Esophagus muscularis mucosa (tissue), 4 donors: ENCODE results near the gene GNL2. TPM values are rescaled to one million over a fixed set of nuclear protein-coding genes. Genes with fewer than 3 reads are reported as not detected.
A peak's percentile ranks its signal among the peaks of the same experiment; 100 is the strongest.
"Not testable (repeated sequence)": the region's sequence is repeated elsewhere in the genome, so short reads cannot be mapped to it uniquely, and the experiment has no call there.

Source experiments
- DNase-seq: peaks from one replicate; pipeline ENCODE4 v3.0.0-alpha.2; 2017; ENCODE audit errors: extremely low spot score
- H3K27ac ChIP-seq, 4 donors: fragments of 200-600 bp; sonication (generic); replicated peaks in 1 of 4; 1 replicate in 3 of 4; 2 replicates in 1 of 4; pipeline ENCODE4 v1.5.1; 2016 to 2019; ENCODE audit warnings: mild to moderate bottlenecking in 1 of 4
- H3K27me3 ChIP-seq, 4 donors: fragments of 200-600 bp; sonication (generic); one replicate each; pipeline versions ENCODE4 v1.5.1 to v1.6.0; 2016 to 2019
- H3K36me3 ChIP-seq, 4 donors: fragments of 200-600 bp; sonication (generic); one replicate each; pipeline ENCODE4 v1.5.1; 2016 to 2019
- H3K4me1 ChIP-seq, 4 donors: fragments of 200-600 bp; sonication (generic); one replicate each; pipeline ENCODE4 v1.5.1; 2016 to 2019
- H3K4me3 ChIP-seq, 4 donors: fragments of 200-600 bp; sonication (generic); 1 replicate in 2 of 4; 2 replicates in 2 of 4; pipeline ENCODE4 v1.5.1; 2016 to 2019; ENCODE audit warnings: mild to moderate bottlenecking in 4 of 4, moderate library complexity in 1 of 4
- H3K9me3 ChIP-seq, 4 donors: fragments of 200-600 bp; sonication (generic); 1 replicate in 3 of 4; 2 replicates in 1 of 4; pipeline ENCODE4 v1.5.1; 2016 to 2019
- CTCF ChIP-seq, 3 experiments: fragments of 200-600 bp in 2 of 3; fragments of 450-650 bp in 1 of 3; sonication (generic) in 2 of 3; IDR thresholded peaks; one replicate each; pipeline ENCODE4 v1.5.1; 2017 to 2019; ENCODE audit warnings: antibody characterized with exemption in 3 of 3, mild to moderate bottlenecking in 2 of 3, moderate library complexity in 1 of 3
- EP300 ChIP-seq: sonication (generic); formaldehyde crosslinking; IDR thresholded peaks from one replicate; pipeline ENCODE4 v1.6.1; 2017; ENCODE audit warnings: antibody characterized with exemption
- POLR2A ChIP-seq: fragments of 450-650 bp; IDR thresholded peaks from one replicate; pipeline ENCODE4 v1.6.1; 2017; ENCODE audit warnings: antibody characterized with exemption, moderate library complexity, mild to moderate bottlenecking, low read depth
- POLR2AphosphoS5 ChIP-seq, 2 donors: sonication (generic); formaldehyde crosslinking; IDR thresholded peaks; one replicate each; pipeline ENCODE4 v1.6.1; 2017; ENCODE audit warnings: antibody characterized with exemption in 2 of 2
- WGBS: methylation state at CpG from one replicate; pipeline ENCODE4 v1.1.5; 2018; 5-methylcytosine and 5-hydroxymethylcytosine counted together
- intact Hi-C: fragments of 100-400 bp; cut with DNase I; formaldehyde crosslinking; loops from one replicate; pipeline ENCODE4 v1.15.1; 2023
- total RNA-seq, 4 donors: library from RNA; depleted of rRNA; stranded (reverse); fragments of >200 nt; gene quantifications; one replicate each; pipeline versions ENCODE4 v1.1.0 to v1.2.1, GENCODE V29; 2016

GNL2 gene
- total RNA-seq, 4 donors from 2014 or later, result 25.1 to 36.4 (median 27.0) TPM

- no peak for DNase-seq
- H3K36me3 ChIP-seq, result peaks cover 16 to 71% (median 47%) of the 10 kb centered on the region in 4 donors
These were observed 34.3 kb downstream of the GNL2 start for GRCh38 chr1:37561133-37562132.

GRCh38 chr1:37560401-37561132, 35.2 kb downstream of the GNL2 start:
- no peak for DNase-seq
- intact Hi-C loops, result no loop called here
- WGBS, result 70% methylated on average over 10 of the region's 10 CpGs
- no peak overlapping the region for H3K27ac ChIP-seq
- H3K4me3 ChIP-seq, result no peak overlapping the region
- peaks cover 8 to 26% (median 19%) of the 10 kb centered on the region in 4 donors for H3K4me1 ChIP-seq
- TF ChIP-seq POLR2AphosphoS5 (IDR thresholded peaks at IDR 0.05) (no peak), POLR2A (no peak), EP300 (no peak), CTCF (IDR thresholded peaks at IDR 0.05) (no peak)
- H3K27me3 ChIP-seq, result no peaks in the 10 kb centered on the region
- H3K36me3 ChIP-seq, result peaks cover 9 to 62% (median 38%) of the 10 kb centered on the region in 4 donors
- no peaks in the 10 kb centered on the region for H3K9me3 ChIP-seq

More at GRCh38 chr1:37561133-37562132, 34.3 kb downstream of the GNL2 start:
- no peaks in the 10 kb centered on the region for H3K27me3 ChIP-seq
- TF ChIP-seq CTCF (IDR thresholded peaks at IDR 0.05), result peak; percentile 14 to 40 (median 36)
- no peak for TF ChIP-seq POLR2AphosphoS5 (IDR thresholded peaks at IDR 0.05)
- H3K27ac ChIP-seq, result no peak overlapping the region
- intact Hi-C loops, result no loop called here
- no peaks in the 10 kb centered on the region for H3K9me3 ChIP-seq
- H3K4me3 ChIP-seq, result no peak overlapping the region
- H3K4me1 ChIP-seq, result peaks cover 8 to 19% (median 13%) of the 10 kb centered on the region in 4 donors
- 89% methylated on average over 20 of the region's 21 CpGs for WGBS

- H3K4me3 ChIP-seq, H3K9me3 ChIP-seq, intact Hi-C loops, H3K27me3 ChIP-seq, H3K27ac ChIP-seq, DNase-seq: not testable (repeated sequence)
- Histone ChIP-seq H3K36me3 (peaks cover 4 to 56% (median 32%) of the 10 kb centered on the region in 4 donors), H3K4me1 (peaks cover 8 to 26% (median 19%) of the 10 kb centered on the region in 4 donors)
- 85% methylated on average over 12 of the region's 12 CpGs for WGBS
These were observed 35.8 kb downstream of the GNL2 start for GRCh38 chr1:37559957-37560379.

- 92% methylated on average over 4 of the region's 7 CpGs for WGBS
- H3K27me3 ChIP-seq, result no peaks in the 10 kb centered on the region
These were observed 36.7 kb downstream of the GNL2 start for GRCh38 chr1:37559080-37559479.

More at GRCh38 chr1:37559080-37559479, 36.7 kb downstream of the GNL2 start:
- peaks cover 8 to 30% (median 21%) of the 10 kb centered on the region in 4 donors for H3K4me1 ChIP-seq
- H3K4me3 ChIP-seq, result no peak overlapping the region
- peaks cover 0 to 47% (median 24%) of the 10 kb centered on the region in 4 donors for H3K36me3 ChIP-seq
- H3K9me3 ChIP-seq, result no peaks in the 10 kb centered on the region
- intact Hi-C loops, result no loop called here
- H3K27ac ChIP-seq, result no peak overlapping the region
- DNase-seq, result no peak
- no peak for TF ChIP-seq POLR2A
- TF ChIP-seq CTCF (IDR thresholded peaks at IDR 0.05), result no peak
- TF ChIP-seq EP300, result no peak
- TF ChIP-seq POLR2AphosphoS5 (IDR thresholded peaks at IDR 0.05), result no peak
